GM23338 (cell line): ENCODE data around the gene VEPH1. TPM values are rescaled to one million over a fixed set of nuclear protein-coding genes. Genes with fewer than 3 reads are reported as not detected.

Experiments
- ATAC-seq: fragments of 200-7000 bp; cut with Tn5 transposase; 3 replicates; pipeline ENCODE4 v1.9.1; 2020
- DNase-seq: peaks from one replicate; pipeline ENCODE4 v3.0.0-alpha.2; 2015; ENCODE audit warnings: low spot score
- H2AFZ ChIP-seq: fragments of 200-600 bp; sonication (generic); 2 replicates; pipeline ENCODE4 v1.8.0; 2016; ENCODE audit warnings: antibody characterized with exemption, mild to moderate bottlenecking, moderate library complexity
- H3F3A ChIP-seq: fragments of 200-600 bp; sonication (generic); replicated peaks from 2 replicates; pipeline ENCODE4 v1.8.0; 2017; ENCODE audit warnings: antibody characterized with exemption, mixed run types, low read depth
- H3K27ac ChIP-seq: fragments of 200-600 bp; sonication (generic); 2 replicates; pipeline ENCODE4 v1.6.1; 2016; ENCODE audit warnings: low read depth
- H3K27me3 ChIP-seq: fragments of 200-600 bp; sonication (generic); 2 replicates; pipeline ENCODE4 v1.8.0; 2016; ENCODE audit warnings: mild to moderate bottlenecking, mixed run types, moderate library complexity; ENCODE audit not compliant: insufficient read depth
- H3K36me3 ChIP-seq: fragments of 200-600 bp; sonication (generic); 2 replicates; pipeline ENCODE4 v1.8.0; 2016; ENCODE audit warnings: mild to moderate bottlenecking; ENCODE audit not compliant: insufficient read depth
- H3K4me1 ChIP-seq: fragments of 200-600 bp; sonication (generic); 2 replicates; pipeline ENCODE4 v1.8.0; 2016; ENCODE audit warnings: mild to moderate bottlenecking, moderate library complexity; ENCODE audit not compliant: insufficient read depth
- H3K4me2 ChIP-seq: fragments of 200-600 bp; sonication (generic); 2 replicates; pipeline ENCODE4 v1.7.1; 2017; ENCODE audit warnings: mixed run types
- H3K4me3 ChIP-seq: fragments of 200-600 bp; sonication (generic); 2 replicates; pipeline ENCODE4 v1.6.1; 2016; ENCODE audit warnings: mixed run types
- H3K79me2 ChIP-seq: fragments of 200-600 bp; sonication (generic); replicated peaks from 2 replicates; pipeline ENCODE4 v1.8.0; 2017; ENCODE audit warnings: mild to moderate bottlenecking; ENCODE audit not compliant: insufficient read depth
- H3K9me2 ChIP-seq: fragments of 200-600 bp; sonication (generic); 2 replicates; pipeline ENCODE4 v1.8.0; 2017; ENCODE audit not compliant: insufficient read depth
- H4K20me1 ChIP-seq: fragments of 200-600 bp; sonication (generic); replicated peaks from 2 replicates; pipeline ENCODE4 v1.8.0; 2017; ENCODE audit warnings: mild to moderate bottlenecking; ENCODE audit not compliant: insufficient read depth
- H3K27ac Mint-ChIP-seq: 2 replicates; pipeline ENCODE4 v1.8.0; 2020; ENCODE audit warnings: inconsistent platforms, mild to moderate bottlenecking, moderate library complexity, mixed read lengths
- H3K27me3 Mint-ChIP-seq: 3 replicates; pipeline ENCODE4 v1.8.0; 2022; ENCODE audit warnings: low read depth, mild to moderate bottlenecking, moderate library complexity, mixed read lengths, inconsistent platforms; ENCODE audit not compliant: insufficient read depth, poor library complexity
- H3K36me3 Mint-ChIP-seq: 3 replicates; pipeline ENCODE4 v1.8.0; 2021; ENCODE audit warnings: low read depth, mild to moderate bottlenecking, inconsistent platforms, moderate library complexity, mixed read lengths
- H3K4me1 Mint-ChIP-seq: 3 replicates; pipeline ENCODE4 v1.8.0; 2020; ENCODE audit warnings: mild to moderate bottlenecking, inconsistent platforms, mixed read lengths
- H3K4me3 Mint-ChIP-seq: 3 replicates; pipeline ENCODE4 v1.8.0; 2021; ENCODE audit warnings: moderate library complexity, mild to moderate bottlenecking, inconsistent platforms, mixed read lengths
- H3K9me3 Mint-ChIP-seq: 3 replicates; pipeline ENCODE4 v1.8.0; 2020; ENCODE audit warnings: moderate library complexity, mild to moderate bottlenecking, inconsistent platforms, mixed read lengths
- CREB1 ChIP-seq: fragments of 250-450 bp; sonication (Bioruptor Pico); IDR thresholded peaks from 2 replicates; pipeline ENCODE4 v1.5.0; 2020; ENCODE audit warnings: low read depth, mild to moderate bottlenecking, moderate library complexity
- CTCF ChIP-seq, 2 experiments: fragments of 200-600 bp in 1 of 2; sonication (generic) in 1 of 2; conservative IDR thresholded peaks; 2 replicates each; pipeline versions ENCODE4 v1.5.1 to v1.6.1; 2016 to 2017; ENCODE audit warnings: antibody characterized with exemption in 2 of 2, low read depth in 2 of 2, mild to moderate bottlenecking in 2 of 2, moderate library complexity in 1 of 2
- EZH2 ChIP-seq: fragments of 200-600 bp; sonication (generic); IDR thresholded peaks from one replicate; pipeline ENCODE4 v1.8.0; 2017; ENCODE audit warnings: antibody characterized with exemption, mild to moderate bottlenecking, low read depth; ENCODE audit not compliant: unreplicated experiment
- EZH2phosphoT487 ChIP-seq: fragments of 200-600 bp; sonication (generic); IDR thresholded peaks from one replicate; pipeline ENCODE4 v1.8.1; 2018; ENCODE audit warnings: antibody characterized with exemption; ENCODE audit not compliant: unreplicated experiment
- JUNB ChIP-seq: IDR thresholded peaks from one replicate; pipeline ENCODE4 v1.6.1; 2016; ENCODE audit warnings: antibody characterized with exemption; ENCODE audit not compliant: unreplicated experiment
- NANOG ChIP-seq: IDR thresholded peaks from 2 replicates; pipeline ENCODE4 v1.6.1; 2016; ENCODE audit warnings: antibody characterized with exemption, borderline replicate concordance
- POLR2AphosphoS5 ChIP-seq: IDR thresholded peaks from 2 replicates; pipeline ENCODE4 v1.6.1; 2016; ENCODE audit warnings: antibody characterized with exemption, low read depth
- STAT1 ChIP-seq: IDR thresholded peaks from one replicate; pipeline ENCODE4 v1.6.1; 2016; ENCODE audit warnings: antibody characterized with exemption; ENCODE audit not compliant: unreplicated experiment
- ZNF114 ChIP-seq: fragments of 250-450 bp; sonication (Bioruptor Pico); IDR thresholded peaks from 2 replicates; pipeline ENCODE4 v1.5.0; 2020; ENCODE audit warnings: mild to moderate bottlenecking, moderate library complexity
- ZNF331 ChIP-seq: fragments of 250-450 bp; sonication (Bioruptor Pico); IDR thresholded peaks from 2 replicates; pipeline ENCODE4 v1.5.0; 2020; ENCODE audit warnings: low read depth, mild to moderate bottlenecking, moderate library complexity
- ZNF462 ChIP-seq: fragments of 250-450 bp; sonication (Bioruptor Pico); IDR thresholded peaks from 2 replicates; pipeline ENCODE4 v1.5.0; 2020; ENCODE audit warnings: mild to moderate bottlenecking, moderate library complexity
- polyA plus RNA-seq: library from polyadenylated mRNA; unstranded; fragments of >200 nt; fragmentation: Nextera tagmentation; extraction: Ambion mirVana; gene quantifications from 2 replicates; pipeline ENCODE4 v1.2.1, GENCODE V29; 2016
- total RNA-seq: library from RNA; depleted of rRNA; stranded (reverse); fragments of >200 nt; shearing (Covaris generic); gene quantifications from 2 replicates; pipeline ENCODE4 v1.2.3, GENCODE V29; 2014
- TF ChIP-seq, protein P1 (sequence below): IDR thresholded peaks from 2 replicates; pipeline ENCODE4 v1.6.1; 2016; ENCODE audit warnings: antibody characterized with exemption
- TF ChIP-seq, protein P2 (sequence below): IDR thresholded peaks from one replicate; pipeline ENCODE4 v1.6.1; 2018; ENCODE audit warnings: antibody characterized with exemption; ENCODE audit not compliant: unreplicated experiment

The VEPH1 gene
- total and polyA plus RNA-seq, 2 experiments from 2014 or later, result 15.4 to 33.8 TPM

DNA sequence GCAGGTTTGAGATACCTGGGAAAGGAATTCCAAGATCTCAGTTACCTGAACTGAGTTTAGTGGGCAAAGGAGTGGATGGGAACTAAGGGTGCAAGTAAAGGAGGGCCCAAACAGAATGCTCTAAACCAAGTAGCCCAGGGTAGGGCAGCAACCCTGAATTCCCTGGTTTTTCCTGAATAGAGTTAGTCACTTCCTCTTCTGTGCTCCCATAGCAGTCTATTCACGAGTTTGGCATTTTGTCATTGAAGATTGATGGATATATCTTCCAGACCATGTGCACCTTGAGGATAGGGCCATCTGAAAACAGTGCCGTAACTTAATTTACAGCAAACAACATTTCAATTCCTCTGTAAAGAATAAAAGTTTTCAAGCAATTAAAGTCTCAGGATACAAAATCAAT, 85.1 kb downstream of the VEPH1 start:
- ATAC-seq (no peak), DNase-seq (no peak)
- TF ChIP-seq, protein P1, sequence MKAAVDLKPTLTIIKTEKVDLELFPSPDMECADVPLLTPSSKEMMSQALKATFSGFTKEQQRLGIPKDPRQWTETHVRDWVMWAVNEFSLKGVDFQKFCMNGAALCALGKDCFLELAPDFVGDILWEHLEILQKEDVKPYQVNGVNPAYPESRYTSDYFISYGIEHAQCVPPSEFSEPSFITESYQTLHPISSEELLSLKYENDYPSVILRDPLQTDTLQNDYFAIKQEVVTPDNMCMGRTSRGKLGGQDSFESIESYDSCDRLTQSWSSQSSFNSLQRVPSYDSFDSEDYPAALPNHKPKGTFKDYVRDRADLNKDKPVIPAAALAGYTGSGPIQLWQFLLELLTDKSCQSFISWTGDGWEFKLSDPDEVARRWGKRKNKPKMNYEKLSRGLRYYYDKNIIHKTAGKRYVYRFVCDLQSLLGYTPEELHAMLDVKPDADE, result no peak
- TF ChIP-seq ZNF331 (CRISPR knock-in tag), result no peak
- TF ChIP-seq ZNF462, result no peak
- no peak for TF ChIP-seq ZNF114 (CRISPR knock-in tag)
- TF ChIP-seq, protein P2, sequence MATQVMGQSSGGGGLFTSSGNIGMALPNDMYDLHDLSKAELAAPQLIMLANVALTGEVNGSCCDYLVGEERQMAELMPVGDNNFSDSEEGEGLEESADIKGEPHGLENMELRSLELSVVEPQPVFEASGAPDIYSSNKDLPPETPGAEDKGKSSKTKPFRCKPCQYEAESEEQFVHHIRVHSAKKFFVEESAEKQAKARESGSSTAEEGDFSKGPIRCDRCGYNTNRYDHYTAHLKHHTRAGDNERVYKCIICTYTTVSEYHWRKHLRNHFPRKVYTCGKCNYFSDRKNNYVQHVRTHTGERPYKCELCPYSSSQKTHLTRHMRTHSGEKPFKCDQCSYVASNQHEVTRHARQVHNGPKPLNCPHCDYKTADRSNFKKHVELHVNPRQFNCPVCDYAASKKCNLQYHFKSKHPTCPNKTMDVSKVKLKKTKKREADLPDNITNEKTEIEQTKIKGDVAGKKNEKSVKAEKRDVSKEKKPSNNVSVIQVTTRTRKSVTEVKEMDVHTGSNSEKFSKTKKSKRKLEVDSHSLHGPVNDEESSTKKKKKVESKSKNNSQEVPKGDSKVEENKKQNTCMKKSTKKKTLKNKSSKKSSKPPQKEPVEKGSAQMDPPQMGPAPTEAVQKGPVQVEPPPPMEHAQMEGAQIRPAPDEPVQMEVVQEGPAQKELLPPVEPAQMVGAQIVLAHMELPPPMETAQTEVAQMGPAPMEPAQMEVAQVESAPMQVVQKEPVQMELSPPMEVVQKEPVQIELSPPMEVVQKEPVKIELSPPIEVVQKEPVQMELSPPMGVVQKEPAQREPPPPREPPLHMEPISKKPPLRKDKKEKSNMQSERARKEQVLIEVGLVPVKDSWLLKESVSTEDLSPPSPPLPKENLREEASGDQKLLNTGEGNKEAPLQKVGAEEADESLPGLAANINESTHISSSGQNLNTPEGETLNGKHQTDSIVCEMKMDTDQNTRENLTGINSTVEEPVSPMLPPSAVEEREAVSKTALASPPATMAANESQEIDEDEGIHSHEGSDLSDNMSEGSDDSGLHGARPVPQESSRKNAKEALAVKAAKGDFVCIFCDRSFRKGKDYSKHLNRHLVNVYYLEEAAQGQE, result no peak
- no peak for TF ChIP-seq STAT1
- TF ChIP-seq EZH2phosphoT487, result no peak
- no peak for TF ChIP-seq EZH2
- no peak for TF ChIP-seq NANOG
- TF ChIP-seq POLR2AphosphoS5, result no peak
- no peak for TF ChIP-seq JUNB
- no peak for TF ChIP-seq CTCF (conservative IDR thresholded peaks at IDR 0.05; ENCODE audit: low read depth in 2 of 2)
- no peak for TF ChIP-seq CREB1 (CRISPR knock-in tag)
- Mint-ChIP-seq H3K27me3 (no peaks in the 10 kb centered on the region), H3K36me3 (no peaks in the 10 kb centered on the region), H3K4me1 (peaks cover 3% of the 10 kb centered on the region), H3K9me3 (no peaks in the 10 kb centered on the region), H3K4me3 (no peak overlapping the region), H3K27ac (no peak overlapping the region)
- H3K79me2 ChIP-seq, result no peaks in the 10 kb centered on the region
- no peaks in the 10 kb centered on the region for H3F3A ChIP-seq
- no peak overlapping the region for H3K4me2 ChIP-seq
- no peak overlapping the region for H2AFZ ChIP-seq
- H4K20me1 ChIP-seq, result no peaks in the 10 kb centered on the region
- 0 out of 2 replicates have a peak, but pooled peaks cover 10% of the 10 kb centered on the region for H3K9me2 ChIP-seq
- H3K27ac ChIP-seq, result no peak overlapping the region
- H3K27me3 ChIP-seq, result no peaks in the 10 kb centered on the region
- no peak overlapping the region for H3K4me3 ChIP-seq
- no peaks in the 10 kb centered on the region for H3K4me1 ChIP-seq
- H3K36me3 ChIP-seq, result no peaks in the 10 kb centered on the region
